ENCODE data around the gene NKD1. TPM values are rescaled to one million over a fixed set of nuclear protein-coding genes. Genes with fewer than 3 reads are reported as not detected.

Gene NKD1
- total and polyA plus RNA-seq, 2 experiments from 2014 or later = 0.86 to 1.4 TPM

DNA sequence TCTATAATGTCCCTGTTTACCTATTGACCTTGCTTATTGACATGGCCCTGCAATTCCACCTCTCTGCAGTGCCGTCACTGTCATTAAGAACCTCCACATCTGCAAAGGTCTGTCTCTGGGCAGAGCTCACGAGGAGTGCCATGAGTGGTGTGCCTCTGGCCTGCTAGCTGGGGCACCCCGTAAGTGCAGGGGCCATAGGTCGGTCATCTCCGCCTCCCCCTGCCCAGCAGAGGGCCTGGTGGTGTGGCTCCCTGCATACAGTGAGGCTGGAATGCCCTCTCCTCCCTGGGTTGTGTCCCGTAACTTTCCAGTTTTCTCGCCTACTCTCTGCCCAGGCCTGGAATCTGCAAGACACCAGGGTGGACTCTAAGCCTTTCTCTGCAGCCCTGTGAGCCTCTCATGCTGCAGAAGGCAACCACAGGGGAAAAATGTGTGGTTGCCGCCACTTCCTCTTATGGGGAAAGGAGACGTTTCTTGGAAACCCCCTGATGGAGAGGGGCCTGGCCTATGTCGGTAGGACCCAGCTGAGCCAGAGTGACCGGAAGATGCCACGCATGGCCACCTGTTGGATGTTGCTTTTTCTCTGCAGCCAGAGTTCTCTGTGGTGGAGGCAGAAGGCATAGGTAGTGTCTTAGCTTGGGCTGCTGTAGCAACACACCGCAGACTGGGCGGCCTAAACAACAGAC lies 135.6 kb downstream of the NKD1 start:
- no peak overlapping the region for H3K4me3 ChIP-seq
- H3K27ac ChIP-seq = no peak overlapping the region
- no peaks in the 10 kb centered on the region for H3K4me1 ChIP-seq (ENCODE audit: low read depth)
- no peaks in the 10 kb centered on the region for H3K27me3 ChIP-seq
- TF ChIP-seq, protein P1, sequence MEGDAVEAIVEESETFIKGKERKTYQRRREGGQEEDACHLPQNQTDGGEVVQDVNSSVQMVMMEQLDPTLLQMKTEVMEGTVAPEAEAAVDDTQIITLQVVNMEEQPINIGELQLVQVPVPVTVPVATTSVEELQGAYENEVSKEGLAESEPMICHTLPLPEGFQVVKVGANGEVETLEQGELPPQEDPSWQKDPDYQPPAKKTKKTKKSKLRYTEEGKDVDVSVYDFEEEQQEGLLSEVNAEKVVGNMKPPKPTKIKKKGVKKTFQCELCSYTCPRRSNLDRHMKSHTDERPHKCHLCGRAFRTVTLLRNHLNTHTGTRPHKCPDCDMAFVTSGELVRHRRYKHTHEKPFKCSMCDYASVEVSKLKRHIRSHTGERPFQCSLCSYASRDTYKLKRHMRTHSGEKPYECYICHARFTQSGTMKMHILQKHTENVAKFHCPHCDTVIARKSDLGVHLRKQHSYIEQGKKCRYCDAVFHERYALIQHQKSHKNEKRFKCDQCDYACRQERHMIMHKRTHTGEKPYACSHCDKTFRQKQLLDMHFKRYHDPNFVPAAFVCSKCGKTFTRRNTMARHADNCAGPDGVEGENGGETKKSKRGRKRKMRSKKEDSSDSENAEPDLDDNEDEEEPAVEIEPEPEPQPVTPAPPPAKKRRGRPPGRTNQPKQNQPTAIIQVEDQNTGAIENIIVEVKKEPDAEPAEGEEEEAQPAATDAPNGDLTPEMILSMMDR (IDR thresholded peaks at IDR 0.05; ENCODE audit: low read depth, low read length) = no peak
- DNase-seq (ENCODE audit: low read depth in 1 of 2, low spot score in 1 of 2) = no peak
- H3K9me3 ChIP-seq (ENCODE audit: low read depth) = no peaks in the 10 kb centered on the region
- H3K36me3 ChIP-seq = no peaks in the 10 kb centered on the region

DNA sequence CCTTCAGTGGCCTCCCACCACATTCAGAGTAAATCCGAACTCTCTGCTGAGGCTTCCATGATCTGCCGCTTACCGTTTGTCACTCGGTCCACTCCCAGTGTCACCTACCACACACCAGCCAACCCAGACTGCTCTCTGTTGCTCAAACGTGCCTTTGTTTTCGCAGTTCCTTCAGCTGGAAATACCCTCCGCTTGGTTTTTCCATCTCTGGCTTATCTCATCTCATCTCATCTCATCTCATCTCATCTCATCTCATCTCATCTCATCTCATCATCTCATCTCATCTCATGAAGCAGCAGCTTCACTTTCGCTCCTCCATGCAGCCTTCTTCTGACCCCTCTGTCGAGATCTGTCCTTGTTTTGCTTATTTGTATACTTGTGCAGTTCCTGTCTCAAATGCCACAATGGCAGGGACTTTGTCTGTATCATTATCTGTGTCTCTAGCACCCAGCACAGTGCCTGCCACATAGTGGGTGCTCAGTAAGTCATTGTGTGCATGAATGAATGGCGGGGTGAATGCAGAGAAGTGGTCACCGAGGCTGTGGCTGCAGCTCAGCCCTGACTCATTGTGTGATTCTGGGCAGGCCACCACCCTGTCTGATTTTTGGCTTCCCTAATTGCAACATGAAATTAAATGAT lies 136.7 kb downstream of the NKD1 start:
- Histone ChIP-seq H3K27ac (no peak overlapping the region), H3K36me3 (no peaks in the 10 kb centered on the region), H3K4me3 (no peak overlapping the region), H3K27me3 (no peaks in the 10 kb centered on the region), H3K9me3 (ENCODE audit: low read depth) (no peaks in the 10 kb centered on the region), H3K4me1 (ENCODE audit: low read depth) (no peaks in the 10 kb centered on the region)
- TF ChIP-seq, protein P1 (IDR thresholded peaks at IDR 0.05; ENCODE audit: low read depth, low read length) = no peak
- no peak for DNase-seq (ENCODE audit: low read depth in 1 of 2, low spot score in 1 of 2)

DNA sequence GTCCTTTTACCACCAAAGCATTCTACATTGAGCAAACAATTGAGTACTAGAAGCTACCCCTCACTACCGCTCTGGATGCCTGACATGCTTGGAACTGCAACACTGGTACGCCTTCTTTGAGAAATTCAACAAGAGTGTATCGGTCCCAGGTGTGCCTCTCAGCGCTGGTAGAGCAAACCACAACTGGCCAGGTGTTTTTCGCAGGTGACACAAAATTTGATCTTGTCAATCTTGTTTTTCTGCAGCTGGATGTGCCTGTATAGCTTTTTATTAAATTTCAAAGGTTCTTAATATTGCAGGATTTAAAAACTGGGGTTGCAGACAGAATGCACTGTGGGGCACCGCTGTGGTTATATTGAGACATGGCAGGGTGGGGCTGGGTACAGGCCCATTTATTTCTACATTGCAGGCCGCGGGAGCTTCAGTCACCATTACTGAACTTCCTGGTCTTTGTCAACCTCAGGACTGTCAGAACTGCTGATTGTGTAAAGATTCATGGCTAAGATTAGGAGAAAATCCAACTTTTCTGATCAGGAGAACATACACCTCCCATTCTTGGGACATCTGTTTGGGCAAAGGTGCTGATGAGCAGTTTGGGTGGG lies 137.4 kb downstream of the NKD1 start:
- Histone ChIP-seq H3K9me3 (ENCODE audit: low read depth) (no peaks in the 10 kb centered on the region), H3K27me3 (no peaks in the 10 kb centered on the region), H3K4me1 (ENCODE audit: low read depth) (no peaks in the 10 kb centered on the region), H3K27ac (no peak overlapping the region), H3K36me3 (no peaks in the 10 kb centered on the region), H3K4me3 (no peak overlapping the region)
- TF ChIP-seq, protein P1 (IDR thresholded peaks at IDR 0.05; ENCODE audit: low read depth, low read length) = no peak
- no peak for DNase-seq (ENCODE audit: low read depth in 1 of 2, low spot score in 1 of 2)

DNA sequence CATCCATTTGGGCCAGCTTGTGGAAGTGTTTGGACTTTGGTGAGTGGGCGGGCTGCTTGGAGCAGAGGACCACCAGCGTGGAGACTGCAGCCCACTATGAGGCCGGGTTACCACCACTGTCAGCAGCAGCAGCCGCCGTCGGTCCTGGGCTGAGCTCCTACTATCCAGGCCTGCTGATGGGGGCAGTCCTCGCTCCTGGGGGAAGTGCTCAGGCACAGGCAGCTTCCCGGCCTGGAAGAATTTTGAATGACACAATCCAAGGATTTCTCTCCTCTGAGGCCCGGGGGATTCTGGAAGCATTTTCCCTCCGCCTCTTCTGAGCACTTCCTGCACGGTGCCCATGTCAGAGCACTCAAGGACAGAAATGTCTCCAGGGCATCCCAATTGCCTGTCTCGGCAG lies 139.9 kb downstream of the NKD1 start:
- no peak overlapping the region for H3K4me3 ChIP-seq
- TF ChIP-seq, protein P1 (IDR thresholded peaks at IDR 0.05; ENCODE audit: low read depth, low read length) = no peak

DNA sequence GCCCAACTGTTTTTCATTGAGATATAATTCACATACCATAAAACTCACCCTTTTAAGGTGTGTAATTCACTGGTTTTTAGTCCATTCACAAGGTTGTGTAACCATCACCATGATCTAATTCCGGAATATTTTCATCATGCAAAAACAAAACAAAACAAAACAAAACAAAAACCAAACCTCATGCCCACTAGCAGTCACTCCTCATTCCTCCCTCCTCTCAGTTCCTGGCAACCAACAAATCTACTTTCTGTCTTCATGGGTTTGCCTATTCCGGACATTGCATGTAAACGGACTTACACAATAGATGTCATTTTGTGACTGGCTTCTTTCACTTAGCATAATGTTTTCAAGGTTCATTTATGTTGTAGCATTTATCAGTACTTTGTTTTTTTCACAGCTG lies 140.7 kb downstream of the NKD1 start:
- Histone ChIP-seq H3K27me3 (peaks cover 25% of the 10 kb centered on the region), H3K36me3 (no peaks in the 10 kb centered on the region), H3K27ac (no peak overlapping the region), H3K4me1 (ENCODE audit: low read depth) (no peaks in the 10 kb centered on the region), H3K4me3 (no peak overlapping the region), H3K9me3 (ENCODE audit: low read depth) (no peaks in the 10 kb centered on the region)
- no peak for DNase-seq (ENCODE audit: low read depth in 1 of 2, low spot score in 1 of 2)
- TF ChIP-seq, protein P1 (IDR thresholded peaks at IDR 0.05; ENCODE audit: low read depth, low read length) = no peak

More for the DNA sequence above, 139.9 kb downstream of the NKD1 start:
- DNase-seq (ENCODE audit: low read depth in 1 of 2, low spot score in 1 of 2) = peak in 1 of 2 donors; percentile 21
- Histone ChIP-seq H3K27ac (no peak overlapping the region), H3K4me1 (ENCODE audit: low read depth) (no peaks in the 10 kb centered on the region), H3K36me3 (no peaks in the 10 kb centered on the region), H3K9me3 (ENCODE audit: low read depth) (no peaks in the 10 kb centered on the region), H3K27me3 (peaks cover 17% of the 10 kb centered on the region)
